Endothelial cell of umbilical vein (primary cell): ENCODE measurements around the gene FRMD4A. TPM values are rescaled to one million over a fixed set of nuclear protein-coding genes. Genes with fewer than 3 reads are reported as not detected.

Source experiments
- BruUV-seq: library from RNA; stranded (reverse); fragments of 400-500 nt; replicated peaks from 2 replicates; lab custom pipeline; 2021; lab: Mats Ljungman, UMichigan
- CTCF ChIA-PET: fragments of 300-600, 350-600 bp; sonication (Branson Sonifier 250); formaldehyde crosslinking; loops from one replicate; lab custom pipeline; 2021; ENCODE audit warnings: antibody characterized with exemption, inconsistent platforms; lab: Charles Lee
- POLR2A ChIA-PET: fragments of 300-600, 350-600 bp; sonication (Branson Sonifier 250); formaldehyde crosslinking; loops from one replicate; lab custom pipeline; 2021; ENCODE audit warnings: antibody characterized with exemption, inconsistent platforms; lab: Charles Lee
- DNase-seq: peaks from one replicate; pipeline ENCODE4 v3.0.0-alpha.2; 2011; ENCODE audit warnings: low read depth, low spot score
- FAIRE-seq: peaks from 2 replicates; lab custom pipeline; 2011; peaks lifted over from hg19 to GRCh38; lab: Jason Lieb, UNC
- H2AFZ ChIP-seq: 2 replicates; pipeline ENCODE4 v1.6.0; 2012; ENCODE audit warnings: low read depth, low read length, control low read depth, inconsistent platforms
- H3K27ac ChIP-seq: 2 replicates; pipeline ENCODE4 v1.5.1; 2011; ENCODE audit warnings: low read depth, mild to moderate bottlenecking, control low read depth, low read length, moderate library complexity; ENCODE audit not compliant: insufficient read depth
- H3K27me3 ChIP-seq, 2 experiments: 2 replicates each; pipeline versions ENCODE4 v1.6.0 to v1.6.1; 2011; ENCODE audit warnings: low read length in 2 of 2, mixed read lengths in 1 of 2; ENCODE audit not compliant: control insufficient read depth in 2 of 2, insufficient read depth in 2 of 2
- H3K36me3 ChIP-seq, 2 experiments: 2 replicates in 1 of 2; 3 replicates in 1 of 2; pipeline ENCODE4 v1.5.1; 2011; ENCODE audit warnings: low read length in 2 of 2, mild to moderate bottlenecking in 1 of 2, moderate library complexity in 1 of 2; ENCODE audit not compliant: control insufficient read depth in 2 of 2, insufficient read depth in 2 of 2; ENCODE audit errors: extremely low read depth in 1 of 2
- H3K4me1 ChIP-seq: 3 replicates; pipeline ENCODE4 v1.5.1; 2011; ENCODE audit warnings: mild to moderate bottlenecking, low read length; ENCODE audit not compliant: control insufficient read depth, insufficient read depth; ENCODE audit errors: extremely low read depth
- H3K4me2 ChIP-seq: 2 replicates; pipeline ENCODE4 v1.6.1; 2011; ENCODE audit warnings: low read length, control low read depth, mixed read lengths; ENCODE audit not compliant: insufficient read depth
- H3K4me3 ChIP-seq, 3 experiments: fragments of 200-600 bp in 1 of 3; sonication (generic), shearing (Covaris generic) in 1 of 3; replicated peaks in 1 of 3; 2 replicates each; pipeline ENCODE4 v1.5.1; 2011 to 2016; ENCODE audit warnings: control low read depth in 3 of 3, low read length in 3 of 3, mild to moderate bottlenecking in 2 of 3, inconsistent platforms in 1 of 3, low read depth in 1 of 3, moderate library complexity in 1 of 3; ENCODE audit not compliant: insufficient read depth in 1 of 3
- H3K79me2 ChIP-seq: 2 replicates; pipeline ENCODE4 v1.6.0; 2012; ENCODE audit warnings: low read length, inconsistent platforms; ENCODE audit not compliant: control insufficient read depth, insufficient read depth
- H3K9ac ChIP-seq: replicated peaks from 2 replicates; pipeline ENCODE3; 2011; ENCODE audit warnings: low read length, control low read depth; ENCODE audit not compliant: insufficient read depth; ENCODE audit errors: extremely low read depth
- H3K9me1 ChIP-seq: replicated peaks from 3 replicates; pipeline ENCODE4 v1.6.0; 2011; ENCODE audit warnings: mild to moderate bottlenecking, low read length; ENCODE audit not compliant: control insufficient read depth, insufficient read depth; ENCODE audit errors: extremely low read depth
- H3K9me3 ChIP-seq: replicated peaks from 2 replicates; pipeline ENCODE4 v1.5.1; 2012; ENCODE audit warnings: low read length, inconsistent platforms; ENCODE audit not compliant: control insufficient read depth, insufficient read depth
- H4K20me1 ChIP-seq: replicated peaks from 2 replicates; pipeline ENCODE3; 2011; ENCODE audit warnings: mild to moderate bottlenecking, low read length; ENCODE audit not compliant: control insufficient read depth, insufficient read depth; ENCODE audit errors: extremely low read depth
- CTCF ChIP-seq, 2 donors: IDR thresholded peaks; 1 replicate in 1 of 2; 2 replicates in 1 of 2; pipeline ENCODE4 v1.5.1; 2011; ENCODE audit warnings: low read length in 2 of 2, mild to moderate bottlenecking in 2 of 2, moderate library complexity in 2 of 2, control low read depth in 1 of 2, inconsistent platforms in 1 of 2, low read depth in 1 of 2; ENCODE audit not compliant: insufficient read depth in 1 of 2; ENCODE audit errors: extremely low read depth in 1 of 2
- EZH2 ChIP-seq: IDR thresholded peaks from 2 replicates; pipeline ENCODE4 v1.6.1; 2012; ENCODE audit warnings: borderline replicate concordance, low read depth, mild to moderate bottlenecking, moderate library complexity, low read length, inconsistent platforms; ENCODE audit not compliant: severe bottlenecking
- FOS ChIP-seq: IDR thresholded peaks from 2 replicates; pipeline ENCODE4 v1.6.1; 2011; ENCODE audit warnings: mild to moderate bottlenecking, low read length, moderate library complexity, borderline replicate concordance; ENCODE audit not compliant: insufficient read depth
- GATA2 ChIP-seq: IDR thresholded peaks from 2 replicates; pipeline ENCODE4 v1.7.0; 2011; ENCODE audit warnings: low read depth, mild to moderate bottlenecking, moderate library complexity, mixed read lengths, low read length; ENCODE audit not compliant: insufficient read length, insufficient read depth
- JUN ChIP-seq: IDR thresholded peaks from 2 replicates; pipeline ENCODE4 v1.6.1; 2011; ENCODE audit warnings: borderline replicate concordance, low read depth; ENCODE audit not compliant: insufficient read length, insufficient read depth
- MYC ChIP-seq: IDR thresholded peaks from one replicate; pipeline ENCODE4 v1.6.1; 2011; ENCODE audit warnings: mild to moderate bottlenecking, low read depth, low read length
- POLR2A ChIP-seq: IDR thresholded peaks from 2 replicates; pipeline ENCODE4 v1.6.1; 2012; ENCODE audit warnings: low read depth, mild to moderate bottlenecking, control low read depth, low read length
- POLR2AphosphoS5 ChIP-seq: IDR thresholded peaks from 2 replicates; pipeline ENCODE4 v1.6.1; 2012; ENCODE audit warnings: low read depth, mild to moderate bottlenecking, control low read depth, low read length, moderate library complexity; ENCODE audit not compliant: insufficient read depth
- dilution Hi-C: fragments of 300-500 bp; cut with MboI; formaldehyde crosslinking; loops from one replicate; pipeline ENCODE4 v1.15.0; 2019; ENCODE audit warnings: low sequenced_read_pairs; ENCODE audit not compliant: extremely low pct_ligation_motif_present
- intact Hi-C: fragments of 100-400 bp; cut with micrococcal nuclease; formaldehyde crosslinking; loops from one replicate; pipeline ENCODE4 v1.10.0; 2022
- polyA plus RNA-seq, 4 experiments: library from polyadenylated mRNA; depleted of rRNA in 3 of 4; stranded (reverse) in 3 of 4; unstranded in 1 of 4; fragments of >200 nt; gene quantifications; 2 replicates each; pipeline versions ENCODE4 v1.2.1 to v1.2.3, GENCODE V29; 2011 to 2012; ENCODE audit warnings: missing spikeins in 1 of 4
- total RNA-seq: library from RNA; stranded (reverse); gene quantifications from 2 replicates; pipeline ENCODE4 v1.2.3, GENCODE V29; 2021
- TF ChIP-seq, protein P1 (sequence below): IDR thresholded peaks from 2 replicates; pipeline ENCODE4 v1.6.1; 2011; ENCODE audit not compliant: insufficient read depth, insufficient read length

FRMD4A gene
- total and polyA plus RNA-seq, 2 donors (not counting 3 experiments of a cell fraction or from before 2014, with no cell fraction given) = 123 to 148 TPM

DNA sequence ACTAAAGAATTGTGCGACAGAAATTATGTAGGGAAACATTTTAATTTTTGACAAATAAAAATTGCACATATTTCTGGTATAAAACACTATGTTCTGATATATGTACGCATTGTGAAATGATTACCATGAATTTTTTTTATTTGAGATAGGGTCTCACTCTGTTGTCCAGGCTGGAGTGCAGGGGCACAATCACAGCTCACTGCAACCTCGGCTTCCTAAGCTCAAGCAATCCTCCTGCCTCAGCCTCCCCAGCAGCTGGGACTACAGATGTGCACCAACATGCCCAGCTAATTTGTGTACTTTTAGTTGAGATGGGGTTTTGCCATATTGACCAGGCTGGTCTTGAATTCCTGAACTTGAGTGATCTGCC lies 149.2 kb downstream of the FRMD4A start:
- peak; percentile 38 for FAIRE-seq

More for the DNA sequence above, 149.2 kb downstream of the FRMD4A start:
- dilution Hi-C loops = no loop called here
- Histone ChIP-seq H3K36me3 (no peaks in the 10 kb centered on the region), H3K27ac (no peak overlapping the region), H3K79me2 (no peaks in the 10 kb centered on the region), H3K9me1 (no peaks in the 10 kb centered on the region), H3K4me1 (no peaks in the 10 kb centered on the region), H4K20me1 (no peaks in the 10 kb centered on the region), H2AFZ (no peak overlapping the region), H3K4me2 (no peak overlapping the region), H3K9me3 (no peaks in the 10 kb centered on the region), H3K27me3 (peaks cover 29 to 67% of the 10 kb centered on the region in 2 experiments), H3K4me3 (no peak overlapping the region), H3K9ac (no peak overlapping the region)
- intact Hi-C loops = no loop called here
- POLR2A ChIA-PET = no interaction called here
- TF ChIP-seq FOS (no peak), MYC (no peak), CTCF (IDR thresholded peaks at IDR 0.05; ENCODE audit: extremely low read depth in 1 of 2, insufficient read depth in 1 of 2, low read depth in 1 of 2, low read length in 2 of 2) (no peak), POLR2AphosphoS5 (no peak), POLR2A (no peak), EZH2 (no peak), GATA2 (no peak), JUN (no peak)
- TF ChIP-seq, protein P1, sequence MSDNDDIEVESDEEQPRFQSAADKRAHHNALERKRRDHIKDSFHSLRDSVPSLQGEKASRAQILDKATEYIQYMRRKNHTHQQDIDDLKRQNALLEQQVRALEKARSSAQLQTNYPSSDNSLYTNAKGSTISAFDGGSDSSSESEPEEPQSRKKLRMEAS = no peak
- CTCF ChIA-PET = interaction anchor here (1.1 kb wide), 1 partner anchor 14 kb away, joined by 4 read pairs; no protein-coding TSS in a partner anchor
- BruUV-seq = no TSS peak
- no peak for DNase-seq
